Hepatocyte (in vitro differentiated cells): ENCODE measurements around the gene WNT7A. TPM values are rescaled to one million over a fixed set of nuclear protein-coding genes. Genes with fewer than 3 reads are reported as not detected.

Experiments used
- DNase-seq: peaks from one replicate; pipeline ENCODE4 v3.0.0-alpha.2; 2016; ENCODE audit warnings: low spot score
- H2AFZ ChIP-seq: fragments of 200-600 bp; sonication (generic); 2 replicates; pipeline ENCODE4 v1.6.0; 2016; ENCODE audit warnings: antibody characterized with exemption, mild to moderate bottlenecking
- H3K27ac ChIP-seq: fragments of 200-600 bp; sonication (generic); 2 replicates; pipeline ENCODE4 v1.5.1; 2016; ENCODE audit warnings: mild to moderate bottlenecking
- H3K27me3 ChIP-seq: fragments of 200-600 bp; sonication (generic); 2 replicates; pipeline ENCODE4 v1.6.1; 2016
- H3K36me3 ChIP-seq: fragments of 200-600 bp; sonication (generic); replicated peaks from 2 replicates; pipeline ENCODE4 v1.5.1; 2016; ENCODE audit warnings: low read depth; ENCODE audit not compliant: insufficient read depth
- H3K4me1 ChIP-seq: fragments of 200-600 bp; sonication (generic); 2 replicates; pipeline ENCODE4 v1.5.1; 2016; ENCODE audit warnings: mild to moderate bottlenecking, moderate library complexity; ENCODE audit not compliant: insufficient read depth
- H3K4me2 ChIP-seq: fragments of 200-600 bp; sonication (generic); 2 replicates; pipeline ENCODE4 v1.6.0; 2016
- H3K4me3 ChIP-seq: fragments of 200-600 bp; sonication (generic); 2 replicates; pipeline ENCODE4 v1.5.1; 2016; ENCODE audit warnings: mild to moderate bottlenecking
- H3K79me2 ChIP-seq: fragments of 200-600 bp; sonication (generic); 2 replicates; pipeline ENCODE4 v1.6.0; 2017; ENCODE audit warnings: mild to moderate bottlenecking
- H3K9me2 ChIP-seq: fragments of 200-600 bp; sonication (generic); replicated peaks from 2 replicates; pipeline ENCODE4 v1.6.0; 2017; ENCODE audit warnings: mild to moderate bottlenecking; ENCODE audit not compliant: insufficient read depth
- H3K9me3 ChIP-seq: fragments of 200-600 bp; sonication (generic); 2 replicates; pipeline ENCODE4 v1.5.1; 2016; ENCODE audit warnings: low read depth, mild to moderate bottlenecking
- H4K20me1 ChIP-seq: fragments of 200-600 bp; sonication (generic); 2 replicates; pipeline ENCODE4 v1.6.0; 2016; ENCODE audit warnings: mild to moderate bottlenecking; ENCODE audit not compliant: insufficient read depth, poor library complexity, severe bottlenecking
- EZH2 ChIP-seq: fragments of 200-600 bp; sonication (generic); IDR thresholded peaks from 2 replicates; pipeline ENCODE4 v1.6.1; 2016; ENCODE audit warnings: antibody characterized with exemption, mild to moderate bottlenecking, borderline replicate concordance
- EZH2phosphoT487 ChIP-seq: fragments of 200-600 bp; sonication (generic); IDR thresholded peaks from one replicate; pipeline ENCODE4 v1.6.1; 2018; ENCODE audit warnings: antibody characterized with exemption, mild to moderate bottlenecking, low read depth, moderate library complexity; ENCODE audit not compliant: unreplicated experiment, severe bottlenecking
- WGBS: methylation state at CpG from one replicate; pipeline ENCODE4 v1.1.6; 2016; ENCODE audit warnings: low lambda C conversion rate; ENCODE audit errors: missing lambda C conversion rate; 5-methylcytosine and 5-hydroxymethylcytosine counted together
- polyA plus RNA-seq: library from polyadenylated mRNA; unstranded; fragments of >200 nt; fragmentation: Nextera tagmentation; extraction: Ambion mirVana; gene quantifications from 2 replicates; pipeline ENCODE4 v1.2.1, GENCODE V29; 2016
- total RNA-seq: library from RNA; depleted of rRNA; stranded (reverse); fragments of >200 nt; gene quantifications from 2 replicates; pipeline ENCODE4 v1.2.3, GENCODE V29; 2014
- TF ChIP-seq, protein P1 (sequence below): fragments of 200-600 bp; sonication (generic); IDR thresholded peaks from 2 replicates; pipeline ENCODE4 v1.5.1; 2016; ENCODE audit warnings: antibody characterized with exemption, mild to moderate bottlenecking; ENCODE audit not compliant: poor library complexity

Gene WNT7A
- total and polyA plus RNA-seq, 2 experiments from 2014 or later, result 0.04 to 0.13 TPM

- no peak overlapping the region for H2AFZ ChIP-seq
- no peaks in the 10 kb centered on the region for H4K20me1 ChIP-seq
- H3K79me2 ChIP-seq, result no peaks in the 10 kb centered on the region
- DNase-seq, result no peak
- no peak overlapping the region for H3K27ac ChIP-seq
- H3K27me3 ChIP-seq, result peaks cover 3% of the 10 kb centered on the region
- TF ChIP-seq EZH2phosphoT487 (no peak), EZH2 (no peak)
- TF ChIP-seq, protein P1, sequence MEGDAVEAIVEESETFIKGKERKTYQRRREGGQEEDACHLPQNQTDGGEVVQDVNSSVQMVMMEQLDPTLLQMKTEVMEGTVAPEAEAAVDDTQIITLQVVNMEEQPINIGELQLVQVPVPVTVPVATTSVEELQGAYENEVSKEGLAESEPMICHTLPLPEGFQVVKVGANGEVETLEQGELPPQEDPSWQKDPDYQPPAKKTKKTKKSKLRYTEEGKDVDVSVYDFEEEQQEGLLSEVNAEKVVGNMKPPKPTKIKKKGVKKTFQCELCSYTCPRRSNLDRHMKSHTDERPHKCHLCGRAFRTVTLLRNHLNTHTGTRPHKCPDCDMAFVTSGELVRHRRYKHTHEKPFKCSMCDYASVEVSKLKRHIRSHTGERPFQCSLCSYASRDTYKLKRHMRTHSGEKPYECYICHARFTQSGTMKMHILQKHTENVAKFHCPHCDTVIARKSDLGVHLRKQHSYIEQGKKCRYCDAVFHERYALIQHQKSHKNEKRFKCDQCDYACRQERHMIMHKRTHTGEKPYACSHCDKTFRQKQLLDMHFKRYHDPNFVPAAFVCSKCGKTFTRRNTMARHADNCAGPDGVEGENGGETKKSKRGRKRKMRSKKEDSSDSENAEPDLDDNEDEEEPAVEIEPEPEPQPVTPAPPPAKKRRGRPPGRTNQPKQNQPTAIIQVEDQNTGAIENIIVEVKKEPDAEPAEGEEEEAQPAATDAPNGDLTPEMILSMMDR, result no peak
- no peaks in the 10 kb centered on the region for H3K9me3 ChIP-seq
- H3K4me1 ChIP-seq, result no peaks in the 10 kb centered on the region
- WGBS, result 82% methylated on average over 9 of the region's 9 CpGs
- no peaks in the 10 kb centered on the region for H3K9me2 ChIP-seq
- H3K4me3 ChIP-seq, result no peak overlapping the region
- H3K36me3 ChIP-seq, result no peaks in the 10 kb centered on the region
- no peak overlapping the region for H3K4me2 ChIP-seq
These were observed 46.2 kb downstream of the WNT7A start for GRCh38 chr3:13833506-13834257.

- Histone ChIP-seq H3K4me1 (no peaks in the 10 kb centered on the region), H3K27ac (no peak overlapping the region), H3K9me2 (no peaks in the 10 kb centered on the region), H3K27me3 (peaks cover 3% of the 10 kb centered on the region), H4K20me1 (no peaks in the 10 kb centered on the region), H3K4me3 (no peak overlapping the region), H3K9me3 (no peaks in the 10 kb centered on the region), H2AFZ (no peak overlapping the region), H3K36me3 (no peaks in the 10 kb centered on the region), H3K79me2 (no peaks in the 10 kb centered on the region), H3K4me2 (no peak overlapping the region)
- no peak for TF ChIP-seq EZH2phosphoT487
- TF ChIP-seq, protein P1, result no peak
- no peak for TF ChIP-seq EZH2
- DNase-seq, result no peak
These were observed 47.7 kb downstream of the WNT7A start for GRCh38 chr3:13832130-13832529.

- H3K36me3 ChIP-seq, result no peaks in the 10 kb centered on the region
- WGBS, result 91% methylated on average over 8 of the region's 8 CpGs
These were observed 48.4 kb downstream of the WNT7A start for GRCh38 chr3:13831386-13831996.

More at GRCh38 chr3:13831386-13831996, 48.4 kb downstream of the WNT7A start:
- Histone ChIP-seq H3K27ac (no peak overlapping the region), H4K20me1 (no peaks in the 10 kb centered on the region), H3K79me2 (no peaks in the 10 kb centered on the region), H3K27me3 (peaks cover 3% of the 10 kb centered on the region), H3K4me1 (no peaks in the 10 kb centered on the region), H2AFZ (no peak overlapping the region), H3K4me2 (no peak overlapping the region), H3K4me3 (no peak overlapping the region), H3K9me2 (no peaks in the 10 kb centered on the region), H3K9me3 (no peaks in the 10 kb centered on the region)
- no peak for DNase-seq
- no peak for TF ChIP-seq EZH2phosphoT487
- TF ChIP-seq, protein P1, result no peak
- no peak for TF ChIP-seq EZH2
